Measurements from ENCODE around the gene TRIM52.

DNA sequence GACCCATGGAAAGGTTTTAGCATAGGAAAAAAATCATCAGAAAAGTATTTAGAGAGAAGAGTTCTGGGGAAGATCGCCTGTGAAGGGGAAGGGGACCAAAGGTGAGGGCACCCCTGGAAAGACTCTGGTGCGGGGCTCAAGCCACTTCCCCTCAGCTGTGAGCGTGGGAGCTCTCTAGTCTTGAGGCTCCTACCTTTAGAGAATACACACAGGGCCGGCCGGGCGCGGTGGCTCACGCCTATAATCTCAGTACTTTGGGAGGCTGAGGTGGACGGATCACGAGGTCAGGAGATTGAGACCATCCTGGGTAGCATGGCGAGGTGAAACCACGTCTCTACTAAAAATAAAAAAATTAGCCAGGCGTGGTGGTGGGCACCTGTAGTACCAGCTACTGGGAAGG is 30.9 kb downstream of the TRIM52 start:
- TF ChIP-seq, protein P1, sequence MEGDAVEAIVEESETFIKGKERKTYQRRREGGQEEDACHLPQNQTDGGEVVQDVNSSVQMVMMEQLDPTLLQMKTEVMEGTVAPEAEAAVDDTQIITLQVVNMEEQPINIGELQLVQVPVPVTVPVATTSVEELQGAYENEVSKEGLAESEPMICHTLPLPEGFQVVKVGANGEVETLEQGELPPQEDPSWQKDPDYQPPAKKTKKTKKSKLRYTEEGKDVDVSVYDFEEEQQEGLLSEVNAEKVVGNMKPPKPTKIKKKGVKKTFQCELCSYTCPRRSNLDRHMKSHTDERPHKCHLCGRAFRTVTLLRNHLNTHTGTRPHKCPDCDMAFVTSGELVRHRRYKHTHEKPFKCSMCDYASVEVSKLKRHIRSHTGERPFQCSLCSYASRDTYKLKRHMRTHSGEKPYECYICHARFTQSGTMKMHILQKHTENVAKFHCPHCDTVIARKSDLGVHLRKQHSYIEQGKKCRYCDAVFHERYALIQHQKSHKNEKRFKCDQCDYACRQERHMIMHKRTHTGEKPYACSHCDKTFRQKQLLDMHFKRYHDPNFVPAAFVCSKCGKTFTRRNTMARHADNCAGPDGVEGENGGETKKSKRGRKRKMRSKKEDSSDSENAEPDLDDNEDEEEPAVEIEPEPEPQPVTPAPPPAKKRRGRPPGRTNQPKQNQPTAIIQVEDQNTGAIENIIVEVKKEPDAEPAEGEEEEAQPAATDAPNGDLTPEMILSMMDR (conservative IDR thresholded peaks at IDR 0.05), result no peak
- no peak for TF ChIP-seq EZH2 (IDR thresholded peaks at IDR 0.05; ENCODE audit: low read depth)

Data from PC-9 (cell line).